HG03045 (cell line): ENCODE results near the gene CEP295NL.
"Not testable (repeated sequence)": the region's sequence is repeated elsewhere in the genome, so short reads cannot be mapped to it uniquely, and the experiment has no call there.

Source experiments
- ATAC-seq: cut with Tn5 transposase; IDR thresholded peaks from one replicate; pipeline ENCODE4 v1.9.1; 2021; ENCODE audit warnings: mild to moderate bottlenecking, moderate library complexity; ENCODE audit not compliant: unreplicated experiment

CEP295NL gene, protein sequence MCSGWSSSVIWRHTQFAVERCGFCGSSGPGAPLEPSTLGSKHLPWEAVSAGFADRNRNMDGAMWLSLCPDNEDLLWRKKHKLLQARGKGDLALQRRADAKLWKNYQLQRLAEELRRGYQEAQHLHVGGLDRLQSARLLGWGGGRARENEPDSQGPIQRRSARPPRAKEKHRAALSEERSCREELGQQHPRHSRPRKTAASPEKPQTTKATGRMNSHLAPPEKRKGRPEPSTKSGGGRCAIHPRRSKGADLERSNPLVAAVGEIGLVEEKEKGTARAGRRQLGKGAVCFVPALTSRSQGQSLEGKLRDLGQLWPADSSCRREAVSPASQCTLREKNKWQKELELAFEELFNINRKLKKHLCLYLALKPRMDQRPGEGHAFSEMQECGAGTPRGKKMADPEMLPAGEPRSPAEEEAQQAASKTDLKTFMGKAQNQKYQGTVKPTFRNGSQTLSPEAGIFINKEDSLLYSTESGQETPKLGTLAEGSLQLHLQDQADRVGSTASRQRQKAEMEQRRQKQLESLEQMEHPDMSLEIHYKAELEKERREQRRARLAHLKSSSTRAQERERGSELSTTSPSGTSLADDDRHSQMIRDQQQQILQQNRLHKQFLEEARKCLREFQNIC

DNA sequence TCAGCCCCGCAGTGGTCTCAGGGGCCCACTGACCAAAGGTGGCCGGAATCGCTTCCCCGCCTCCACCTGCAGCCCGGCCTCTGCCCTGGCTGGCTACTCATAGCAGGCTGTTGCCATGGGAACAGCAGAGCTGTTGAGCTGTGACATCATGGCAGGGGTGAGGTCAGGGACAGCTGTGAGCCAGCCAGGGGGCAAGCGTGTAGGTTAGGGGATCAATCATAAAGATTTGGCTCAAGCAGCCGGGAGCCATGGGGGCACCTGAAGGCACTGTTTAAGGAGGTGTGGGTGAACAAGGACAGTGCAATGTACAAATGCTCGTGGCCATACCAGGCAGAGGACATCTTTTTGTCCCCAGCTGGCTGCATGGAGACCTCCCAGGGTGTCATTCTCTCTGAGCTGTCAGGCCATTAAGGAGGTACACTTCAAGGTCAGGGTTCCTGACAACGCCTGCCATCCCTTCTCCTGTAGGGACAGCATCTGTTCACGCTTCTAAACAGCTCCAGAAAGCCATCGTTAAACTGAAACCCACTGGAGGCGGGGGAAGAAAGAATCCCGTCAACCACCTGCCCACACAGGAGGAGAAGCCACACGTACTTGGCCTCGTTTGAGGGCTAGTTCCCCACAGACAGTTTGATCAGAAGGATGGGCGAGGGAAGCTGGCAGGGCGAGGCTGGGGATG lies at the start of gene CEP295NL:
Gene CEP295NL (minus strand): TSS at position 101 of the 679 bp plus-strand sequence. CDS start 1,373 bp downstream, outside the sequence.
- no peak for ATAC-seq

DNA sequence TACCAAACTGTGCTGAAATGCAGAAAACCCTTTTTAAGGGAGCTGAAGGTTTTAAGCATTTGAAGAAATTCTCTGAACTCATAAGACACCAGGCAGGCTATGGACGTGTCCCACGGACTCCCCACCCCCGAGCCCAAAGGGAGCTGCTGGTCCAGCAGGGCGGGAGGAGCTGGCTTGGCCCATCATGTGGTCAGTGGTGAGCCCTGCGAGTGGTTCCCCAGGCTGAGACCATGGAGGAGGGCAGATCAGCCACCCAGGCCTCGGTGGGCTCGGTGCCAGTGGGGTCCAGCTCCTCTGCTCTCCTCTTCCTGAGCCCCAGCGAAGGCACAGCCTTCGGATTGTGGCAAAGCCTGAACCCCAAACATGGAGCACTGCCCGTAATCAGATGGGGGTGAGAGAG lies 49.7 kb upstream of the CEP295NL start:
- no peak for ATAC-seq

DNA sequence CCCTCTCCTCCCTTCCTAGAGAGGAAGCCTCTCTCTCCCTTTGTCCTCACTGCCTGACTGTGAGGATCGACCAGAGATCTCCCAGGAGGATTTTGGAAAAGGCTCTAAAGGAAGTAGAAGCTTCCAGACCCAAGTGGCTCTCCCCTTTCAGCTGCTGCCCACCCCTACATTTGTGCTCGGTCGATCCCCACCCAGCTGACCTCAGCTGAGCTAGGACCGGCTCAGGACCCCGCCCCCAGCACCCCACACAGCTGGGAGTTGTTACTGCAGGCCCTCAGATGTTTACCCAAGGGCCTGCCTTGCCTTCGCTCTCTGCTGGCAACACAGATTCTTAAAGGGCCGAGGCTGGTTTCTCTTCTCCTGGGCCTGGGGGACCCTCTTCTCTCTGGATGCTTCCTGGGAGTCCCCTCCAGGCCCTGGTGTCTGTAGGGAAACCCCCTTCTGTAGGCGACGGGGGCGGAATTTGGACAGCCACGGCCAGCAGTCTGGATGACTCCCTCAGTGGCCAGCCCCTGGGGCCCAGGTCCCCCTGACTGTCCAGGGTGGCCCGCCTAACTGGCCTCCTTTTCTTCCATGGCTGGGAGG lies 49.1 kb upstream of the CEP295NL start:
- ATAC-seq: no peak

DNA sequence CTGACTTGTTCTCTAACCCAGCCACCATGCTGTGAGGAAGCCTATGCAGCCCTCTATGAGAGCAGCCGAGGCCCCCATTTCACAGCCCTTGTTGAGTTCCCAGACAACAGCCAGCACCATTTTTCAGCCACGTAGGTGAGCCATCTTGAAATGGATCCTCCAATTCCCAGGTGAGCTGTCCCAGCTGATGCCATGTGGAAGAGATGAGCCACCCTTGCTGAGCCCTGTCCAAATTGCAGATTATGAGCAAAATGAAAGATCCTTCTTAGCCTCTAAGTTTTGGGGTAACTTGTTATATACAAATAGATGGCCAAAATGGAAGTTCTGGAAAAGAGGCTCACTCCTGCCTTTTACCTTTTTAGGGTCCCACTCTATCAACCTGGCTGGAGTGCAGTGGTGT lies 47.9 kb upstream of the CEP295NL start:
- no peak for ATAC-seq

DNA sequence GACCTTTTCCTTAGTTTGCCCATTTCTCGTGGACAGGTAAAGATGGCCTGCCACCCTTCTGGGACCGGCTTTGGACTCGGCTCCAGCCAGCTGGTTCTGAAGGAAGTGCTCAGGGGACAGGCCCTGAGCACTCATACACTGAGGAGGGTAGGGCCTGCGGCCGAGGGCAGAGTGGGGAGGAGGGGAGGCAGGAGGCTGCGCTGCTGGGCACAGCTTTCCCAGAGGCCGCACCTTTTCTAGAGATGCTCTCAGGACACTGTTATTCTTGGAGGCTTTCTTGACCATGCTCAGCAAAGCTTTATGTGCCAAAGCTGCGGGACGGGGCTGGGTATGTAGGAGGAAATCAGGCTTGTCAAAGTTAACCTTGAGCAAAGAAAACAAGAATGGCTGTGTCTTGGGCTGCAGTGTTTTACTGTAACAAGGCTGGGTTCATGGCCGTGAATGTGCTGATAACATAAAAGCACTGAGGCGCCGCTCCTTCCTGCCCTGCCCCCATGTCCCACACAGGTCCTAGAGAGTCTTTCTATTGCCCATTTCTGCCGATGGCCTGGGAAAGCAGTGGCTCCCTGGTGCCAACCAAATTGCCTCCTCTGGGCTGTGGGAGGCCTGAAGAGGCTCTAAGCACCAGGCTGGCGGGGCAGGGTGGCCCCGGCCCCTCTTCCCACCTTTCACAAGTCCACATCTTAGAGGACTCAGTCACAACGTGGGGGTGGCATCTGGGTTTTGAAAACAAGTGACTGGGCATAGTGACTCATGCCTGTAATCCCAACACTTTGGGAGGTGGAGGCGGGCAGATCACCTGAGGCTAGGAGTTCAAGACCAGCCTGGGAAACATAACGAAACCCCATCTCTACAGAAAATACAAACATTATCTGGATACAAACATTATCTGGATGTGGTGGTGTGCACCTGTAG lies 44.5 kb upstream of the CEP295NL start:
- no peak for ATAC-seq

DNA sequence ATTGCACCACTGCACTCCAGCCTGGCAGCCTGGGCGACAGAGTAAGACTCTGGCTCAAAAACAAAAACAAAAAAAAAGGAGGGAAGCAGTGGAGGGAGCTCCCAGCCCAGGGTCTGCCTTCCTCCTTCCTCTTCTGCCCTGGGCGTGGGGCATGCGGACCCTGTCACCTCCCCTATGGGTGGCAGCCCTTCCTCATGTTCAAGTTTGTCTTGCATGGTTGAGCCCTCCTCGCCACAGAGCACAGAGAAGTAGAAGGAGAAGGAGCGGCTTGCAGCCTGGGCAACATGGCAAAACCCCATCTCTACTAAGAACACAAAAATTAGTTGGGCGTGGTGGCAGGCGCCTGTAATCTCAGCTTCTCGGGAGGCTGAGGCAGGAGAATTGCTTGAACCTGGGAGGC lies 43.6 kb upstream of the CEP295NL start:
- no peak for ATAC-seq

DNA sequence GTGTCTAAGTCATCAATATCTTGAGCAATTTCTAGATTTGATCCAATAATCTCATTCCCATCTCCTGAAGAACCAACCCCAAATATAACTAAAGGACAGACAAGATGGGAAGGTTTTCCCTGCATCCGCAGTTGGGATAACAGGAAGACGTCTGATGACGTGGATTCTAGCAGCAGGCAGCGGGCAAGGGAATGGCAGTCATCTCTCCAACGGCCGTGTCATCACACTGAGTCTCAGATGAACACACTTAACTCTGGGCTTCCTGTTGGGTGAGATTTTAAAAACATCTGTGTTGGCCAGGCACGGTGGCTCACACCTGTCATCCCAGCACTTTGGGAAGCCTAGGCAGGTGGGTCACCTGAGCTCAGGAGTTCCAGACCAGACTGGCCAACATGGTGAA lies 43.1 kb upstream of the CEP295NL start:
- no peak for ATAC-seq

DNA sequence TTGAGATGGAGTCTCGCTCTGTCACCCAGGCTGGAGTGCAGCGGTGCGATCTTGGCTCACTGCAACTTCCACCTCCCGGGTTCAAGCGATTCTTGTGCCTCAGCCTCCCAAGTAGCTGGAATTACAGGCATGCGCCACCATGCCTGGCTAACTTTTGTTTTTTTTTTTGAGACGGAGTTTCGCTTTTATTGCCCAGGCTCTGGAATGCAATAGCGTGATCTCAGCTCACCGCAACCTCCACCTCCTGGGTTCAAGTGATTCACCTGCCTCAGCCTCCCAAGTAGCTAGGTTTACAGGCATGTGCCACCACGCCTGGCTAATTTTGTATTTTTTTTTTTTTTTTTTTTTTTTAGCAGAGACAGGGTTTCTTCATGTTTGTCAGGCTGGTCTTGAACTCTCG lies 42.5 kb upstream of the CEP295NL start:
- not testable (repeated sequence) for ATAC-seq

DNA sequence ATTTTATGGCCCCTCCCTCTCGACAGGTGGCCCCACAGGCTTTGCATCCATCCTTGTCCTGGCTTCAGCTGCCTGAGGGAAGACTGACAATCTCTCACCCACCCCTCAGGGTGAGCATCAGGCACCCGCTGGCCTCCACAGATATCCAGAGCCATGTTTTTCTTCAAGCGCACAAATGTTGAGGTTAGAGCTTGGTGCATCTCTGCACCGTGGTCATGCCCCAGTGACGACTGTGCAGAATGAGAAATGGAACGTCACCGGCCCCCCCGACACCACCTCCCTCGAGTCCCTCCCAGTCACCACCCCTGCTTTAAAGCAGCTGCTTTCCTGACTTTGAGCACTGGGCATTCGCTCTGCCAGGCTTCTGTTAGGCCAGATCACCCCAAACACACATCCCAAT lies 42.0 kb upstream of the CEP295NL start:
- no peak for ATAC-seq

DNA sequence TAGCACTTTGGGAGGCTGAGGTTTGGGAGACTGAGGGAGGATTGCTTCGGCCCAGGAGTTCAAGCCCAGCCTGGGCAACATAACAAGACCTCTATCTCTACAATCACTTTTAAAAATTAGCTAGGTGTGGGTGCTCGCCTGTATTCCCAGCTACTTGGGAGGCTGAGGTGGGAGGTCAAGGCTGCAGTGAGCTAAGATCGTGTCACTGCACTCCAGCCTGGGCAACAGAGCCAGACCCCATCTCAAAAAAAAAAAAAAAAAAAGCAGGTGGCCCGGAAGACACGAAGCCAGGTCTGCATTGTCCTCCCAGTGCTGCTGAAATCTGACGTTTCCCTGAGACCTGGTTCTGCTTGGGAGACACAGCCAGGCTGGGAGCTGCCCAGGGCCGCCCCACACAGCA lies 41.0 kb upstream of the CEP295NL start:
- no peak for ATAC-seq

DNA sequence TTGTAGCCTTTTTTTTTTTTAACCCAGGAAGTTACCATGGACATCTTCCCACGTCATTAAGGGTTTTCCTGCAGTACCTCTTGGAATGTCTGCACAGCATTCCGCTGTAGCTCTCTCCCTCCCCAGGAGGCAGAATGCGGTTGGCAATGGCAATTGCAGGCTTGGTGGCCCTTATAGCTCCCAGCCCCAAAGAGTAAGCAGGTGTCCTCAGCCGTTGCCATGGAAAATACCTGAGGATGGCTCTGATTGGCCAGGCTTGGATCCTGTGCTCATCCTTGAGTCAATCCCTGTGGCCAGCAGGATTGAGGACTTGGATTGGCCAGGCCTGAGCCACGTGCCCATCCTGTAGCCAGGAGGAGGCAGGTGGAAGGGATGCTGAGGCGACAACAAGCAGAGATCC lies 37.7 kb upstream of the CEP295NL start:
- ATAC-seq: no peak

DNA sequence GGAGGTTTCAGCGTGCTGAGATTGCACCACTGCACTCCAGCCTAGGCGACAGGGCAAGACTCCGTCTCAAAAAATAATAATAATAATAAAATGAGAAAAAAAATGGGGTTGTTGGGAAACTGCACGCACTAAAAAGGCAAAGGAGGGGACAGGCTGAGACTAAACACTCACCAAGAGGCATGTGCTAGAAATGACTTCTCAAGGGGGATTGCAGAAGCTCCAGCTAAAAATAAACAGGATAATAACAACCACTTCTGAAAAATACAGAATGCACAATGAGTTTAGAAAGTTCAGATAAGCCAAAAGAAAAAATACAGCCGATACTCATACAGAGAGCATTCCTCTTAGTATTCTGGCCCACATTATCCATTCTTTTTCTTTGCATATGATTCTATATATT lies 37.3 kb upstream of the CEP295NL start:
- no peak for ATAC-seq

DNA sequence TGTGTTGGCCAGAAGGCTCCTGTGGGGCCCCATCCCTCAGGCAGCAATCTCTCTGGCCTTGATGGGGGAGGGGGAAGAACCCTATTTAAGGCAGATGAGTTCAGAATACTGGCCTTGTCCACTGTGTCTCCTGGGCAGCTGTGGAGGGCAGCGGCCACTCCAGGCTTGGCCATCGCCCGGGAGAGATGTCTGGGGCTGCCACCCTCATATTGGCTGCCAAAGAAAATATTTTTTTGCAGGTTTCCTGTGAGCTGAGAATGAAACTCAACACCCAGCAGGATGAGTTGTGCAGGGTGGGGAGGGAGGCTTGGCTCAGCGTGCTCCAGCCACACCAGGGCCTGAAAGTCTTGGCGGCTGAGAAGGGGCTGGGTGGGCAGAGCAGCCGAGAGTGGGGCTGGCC lies 36.6 kb upstream of the CEP295NL start:
- no peak for ATAC-seq

DNA sequence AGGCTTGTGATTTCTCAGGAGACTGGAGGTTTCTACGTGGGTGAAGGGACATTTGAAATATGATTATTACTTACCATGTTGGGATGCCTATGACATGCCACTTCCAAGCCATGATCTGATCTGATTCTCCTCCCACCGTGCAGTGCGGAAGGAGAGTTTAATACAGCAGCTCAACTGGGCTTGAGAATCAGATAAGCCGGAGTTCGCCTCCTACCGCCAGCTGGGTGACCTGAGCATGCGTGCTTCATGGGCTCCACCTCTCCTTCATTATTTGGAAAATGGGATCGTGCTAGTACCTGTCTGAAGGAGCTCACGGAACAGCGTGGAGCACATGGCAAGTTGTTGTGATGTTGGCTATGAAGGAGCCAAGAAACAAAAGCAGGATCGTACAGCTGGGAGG lies 34.6 kb upstream of the CEP295NL start:
- ATAC-seq: no peak

DNA sequence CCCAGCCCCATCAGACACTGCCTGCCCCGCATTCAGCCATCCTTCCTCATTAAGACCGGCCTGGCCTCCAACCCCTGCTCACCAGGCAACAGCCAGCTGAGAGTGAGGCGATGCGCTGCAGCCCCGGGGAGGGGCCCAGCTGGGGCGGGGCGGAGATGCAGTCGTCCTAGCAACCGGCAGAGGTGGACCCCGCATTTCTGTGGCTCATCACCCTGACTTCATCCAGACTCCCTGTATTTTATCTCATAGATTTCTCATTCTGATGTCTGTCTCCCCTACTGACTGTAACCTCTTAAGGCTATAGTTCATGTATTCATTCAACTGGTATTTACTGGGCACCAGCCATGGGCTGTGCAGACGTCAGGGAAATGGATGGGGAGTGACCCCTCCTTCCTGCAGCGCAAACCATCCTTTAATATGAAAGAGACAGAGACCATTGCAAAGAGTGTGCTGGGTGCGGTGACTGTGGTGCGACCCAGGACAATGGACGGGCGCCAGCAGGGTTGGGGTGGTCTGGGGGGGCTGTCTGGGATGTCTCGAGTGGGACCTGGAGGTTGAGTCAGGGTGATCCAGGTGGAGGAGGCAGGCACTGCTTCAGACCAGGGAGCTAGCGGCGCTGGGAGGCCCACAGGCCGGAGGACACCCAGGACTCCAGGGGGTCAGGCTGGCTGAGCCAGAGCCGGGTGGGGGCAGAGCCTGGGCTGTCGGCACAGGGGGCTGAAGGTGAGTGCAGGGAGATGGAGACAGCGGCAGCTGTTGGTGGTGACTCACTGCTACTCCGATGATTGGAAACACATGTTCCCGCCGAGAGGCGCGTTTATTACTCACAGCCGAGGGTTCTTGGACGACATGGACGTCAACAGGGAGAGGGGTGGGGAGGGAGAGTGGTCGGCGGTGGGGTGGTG lies 32.7 kb upstream of the CEP295NL start:
- no peak for ATAC-seq

DNA sequence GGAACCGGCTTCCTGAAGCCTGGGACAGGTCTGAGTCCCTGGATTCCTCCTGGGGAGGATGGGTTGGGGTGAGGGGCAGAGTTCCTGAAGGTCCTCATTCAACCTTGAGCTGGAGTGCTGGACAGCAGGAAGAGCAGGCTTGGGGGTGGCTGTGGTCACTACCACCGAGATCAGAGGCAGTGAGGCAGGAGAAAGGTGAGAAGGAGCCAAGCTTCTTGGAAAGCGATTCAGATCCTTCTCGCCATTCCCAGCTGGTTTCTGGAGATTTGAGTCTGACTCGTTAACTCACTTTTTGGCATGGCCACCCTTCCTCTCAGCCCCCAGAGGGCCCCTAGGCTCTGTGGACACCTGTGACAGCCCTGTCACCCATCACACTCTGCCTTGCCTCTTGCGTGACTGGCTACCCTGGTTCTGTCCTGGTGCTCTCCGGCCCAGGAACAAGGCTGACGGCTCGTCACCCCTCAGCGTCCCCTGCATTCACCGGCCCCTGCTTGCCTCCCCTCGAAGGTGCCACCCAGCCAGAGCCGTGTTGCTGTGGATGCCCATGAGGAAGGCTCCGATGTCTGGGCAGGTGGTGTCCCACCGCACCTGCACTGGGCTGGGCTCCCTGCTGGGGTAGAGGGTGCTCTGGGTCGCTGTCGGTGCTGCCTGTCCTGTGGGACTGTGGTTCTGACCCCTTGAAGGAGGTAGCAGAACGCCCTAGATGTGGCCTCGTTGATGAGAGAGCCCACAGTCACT lies 31.8 kb upstream of the CEP295NL start:
- no peak for ATAC-seq

DNA sequence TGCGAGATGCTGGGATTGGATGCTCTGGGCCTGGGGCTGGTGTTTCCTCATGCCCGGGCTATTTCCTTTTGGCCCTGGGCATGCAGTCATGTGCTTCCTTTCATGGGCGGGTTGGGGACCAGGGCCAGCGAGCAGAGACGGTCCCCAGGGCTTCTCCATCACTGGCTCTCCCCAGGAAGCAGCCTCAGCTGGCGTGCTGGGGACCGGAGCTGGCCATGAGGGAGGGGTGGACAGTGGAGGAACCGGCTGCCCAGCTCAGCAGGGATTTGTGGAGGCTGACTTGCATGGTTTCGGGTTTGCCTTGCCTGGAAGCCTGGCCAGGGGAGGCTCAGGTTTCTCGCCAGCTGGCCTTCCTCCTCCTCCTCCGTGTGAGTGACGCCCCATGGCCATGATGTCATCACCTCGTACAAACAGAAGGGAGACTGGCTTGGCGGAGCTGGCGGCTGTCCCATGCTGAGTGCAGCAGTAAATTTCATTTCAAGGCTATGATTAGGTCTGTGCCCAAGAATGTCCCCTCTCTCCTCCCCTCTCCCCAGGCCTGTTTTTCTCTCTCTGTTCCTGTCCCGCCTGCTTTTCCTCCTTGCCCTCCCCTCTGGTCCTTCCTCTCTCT lies 31.1 kb upstream of the CEP295NL start:
- ATAC-seq: no peak
